ENCODE results near the gene EGFL7.
A peak's percentile ranks its signal among the peaks of the same experiment; 100 is the strongest.
"Not testable (repeated sequence)": the region's sequence is repeated elsewhere in the genome, so short reads cannot be mapped to it uniquely, and the experiment has no call there.

The EGFL7 gene

DNA sequence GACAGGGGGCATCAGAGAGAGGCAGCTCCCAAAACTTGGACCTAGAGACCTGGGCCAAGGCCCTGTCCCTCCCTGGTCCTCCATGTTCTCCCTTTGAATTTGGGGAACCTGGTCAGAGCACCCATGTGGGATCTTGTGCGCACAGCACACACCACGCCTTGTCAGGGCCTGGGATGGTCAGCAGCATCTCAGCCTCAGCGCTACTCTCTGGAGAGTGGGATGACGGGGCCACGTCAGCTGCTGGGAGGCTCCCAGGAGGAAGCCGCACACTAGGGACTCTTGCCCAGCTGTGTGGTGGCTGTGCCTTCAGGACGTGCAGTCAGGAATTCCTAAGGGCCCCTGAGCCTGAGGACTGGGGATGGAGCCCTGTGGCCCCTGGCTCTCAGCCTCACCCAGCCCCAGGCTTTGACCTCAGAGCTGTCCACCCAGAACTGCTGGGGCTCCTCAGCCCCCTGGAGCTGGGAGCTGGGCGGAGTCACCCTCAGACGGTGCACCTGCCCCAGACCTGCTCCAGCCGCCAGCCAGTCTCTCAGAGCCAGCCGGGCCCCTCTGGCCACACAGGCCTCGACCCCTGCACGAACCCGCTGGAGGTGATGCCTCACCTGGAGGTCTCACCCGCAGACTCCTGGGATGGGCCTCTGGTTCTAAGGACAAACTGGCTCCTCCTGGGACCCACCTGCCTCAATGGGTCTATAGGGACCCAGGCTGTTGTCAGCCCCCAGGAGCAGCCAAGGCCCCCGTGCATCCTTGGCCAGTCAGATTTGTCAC, 38.3 kb upstream of the EGFL7 start:
- DNase-seq (ENCODE audit: low read depth), result no peak

DNA sequence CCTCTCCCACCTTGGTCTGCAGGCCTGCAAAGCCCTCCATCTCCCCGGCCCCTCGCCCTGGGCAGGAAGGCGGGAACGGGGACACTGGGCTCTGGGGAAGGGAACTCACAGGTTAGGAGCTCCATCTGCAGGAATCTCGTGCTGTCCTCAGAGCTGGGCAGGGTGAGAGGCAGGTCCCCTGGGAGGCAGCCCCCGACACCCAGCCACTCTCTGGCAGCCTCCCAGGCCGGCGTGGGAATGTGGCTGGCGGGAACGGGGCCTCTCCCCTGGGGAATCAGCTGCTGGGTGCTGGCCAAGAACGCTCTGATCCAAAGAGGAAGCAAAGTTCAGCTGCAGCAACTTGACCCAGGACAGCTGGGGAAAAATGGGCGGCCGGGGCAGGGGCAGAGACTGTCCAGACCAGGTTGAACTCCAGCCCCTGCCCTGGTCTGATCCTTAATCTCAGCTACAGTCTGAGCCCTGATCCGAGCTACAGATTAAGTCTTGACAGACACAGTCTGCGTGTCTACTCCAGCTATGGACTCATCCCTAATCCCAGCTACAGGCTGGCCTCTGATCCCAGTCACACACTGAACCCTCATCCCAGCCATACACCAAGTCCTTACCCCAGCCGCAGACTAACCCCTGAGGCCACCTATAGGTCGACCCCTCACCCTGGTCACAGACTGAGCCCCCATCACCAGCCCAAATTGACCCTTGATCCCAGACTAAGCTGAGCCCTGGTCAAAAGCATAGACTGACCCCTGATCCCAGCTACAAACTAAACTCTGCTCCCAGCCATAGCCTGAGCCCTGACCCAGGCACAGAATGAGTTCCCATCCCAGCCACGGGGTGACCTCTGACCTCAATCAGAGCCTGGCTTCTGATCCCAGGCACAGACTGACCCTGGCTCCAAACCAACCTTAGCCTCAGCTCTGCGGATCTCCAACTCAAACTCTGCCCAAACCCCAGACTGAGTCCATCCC, 37.3 kb upstream of the EGFL7 start:
- peak; percentile 64 for DNase-seq (ENCODE audit: low read depth)

DNA sequence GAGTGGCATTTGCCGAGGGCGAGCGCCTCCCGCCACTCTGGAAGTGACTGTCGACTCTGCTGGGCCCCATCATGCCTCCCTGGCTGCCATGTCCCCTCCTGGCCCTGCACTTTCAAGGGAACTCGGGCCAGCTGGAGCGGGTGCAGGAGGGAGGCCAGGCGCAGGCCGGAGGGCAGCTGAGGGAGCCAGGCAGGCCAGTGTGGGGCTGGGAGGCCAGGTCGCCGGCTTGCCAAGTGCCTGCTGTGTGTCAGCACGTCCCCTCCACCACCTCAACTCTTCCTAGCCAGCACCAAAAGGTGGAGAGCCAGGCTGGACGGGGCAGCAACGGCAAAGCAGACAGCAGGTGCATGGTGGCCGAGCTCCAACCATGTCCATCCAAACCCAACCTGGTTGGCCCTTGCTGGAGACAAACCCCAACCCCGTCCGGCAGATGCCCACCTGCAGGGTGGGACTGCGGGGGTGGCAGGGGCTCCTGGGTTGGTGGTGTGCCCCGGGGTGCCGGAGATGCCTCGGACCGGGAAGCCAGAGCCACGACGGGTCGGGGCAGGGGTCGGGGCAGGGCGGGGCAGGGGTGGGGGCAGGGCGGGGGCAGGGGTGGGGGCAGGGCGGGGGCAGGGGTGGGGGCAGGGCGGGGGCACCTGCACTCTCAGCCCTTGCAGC, 36.5 kb upstream of the EGFL7 start:
- no peak for DNase-seq (ENCODE audit: low read depth)

DNA sequence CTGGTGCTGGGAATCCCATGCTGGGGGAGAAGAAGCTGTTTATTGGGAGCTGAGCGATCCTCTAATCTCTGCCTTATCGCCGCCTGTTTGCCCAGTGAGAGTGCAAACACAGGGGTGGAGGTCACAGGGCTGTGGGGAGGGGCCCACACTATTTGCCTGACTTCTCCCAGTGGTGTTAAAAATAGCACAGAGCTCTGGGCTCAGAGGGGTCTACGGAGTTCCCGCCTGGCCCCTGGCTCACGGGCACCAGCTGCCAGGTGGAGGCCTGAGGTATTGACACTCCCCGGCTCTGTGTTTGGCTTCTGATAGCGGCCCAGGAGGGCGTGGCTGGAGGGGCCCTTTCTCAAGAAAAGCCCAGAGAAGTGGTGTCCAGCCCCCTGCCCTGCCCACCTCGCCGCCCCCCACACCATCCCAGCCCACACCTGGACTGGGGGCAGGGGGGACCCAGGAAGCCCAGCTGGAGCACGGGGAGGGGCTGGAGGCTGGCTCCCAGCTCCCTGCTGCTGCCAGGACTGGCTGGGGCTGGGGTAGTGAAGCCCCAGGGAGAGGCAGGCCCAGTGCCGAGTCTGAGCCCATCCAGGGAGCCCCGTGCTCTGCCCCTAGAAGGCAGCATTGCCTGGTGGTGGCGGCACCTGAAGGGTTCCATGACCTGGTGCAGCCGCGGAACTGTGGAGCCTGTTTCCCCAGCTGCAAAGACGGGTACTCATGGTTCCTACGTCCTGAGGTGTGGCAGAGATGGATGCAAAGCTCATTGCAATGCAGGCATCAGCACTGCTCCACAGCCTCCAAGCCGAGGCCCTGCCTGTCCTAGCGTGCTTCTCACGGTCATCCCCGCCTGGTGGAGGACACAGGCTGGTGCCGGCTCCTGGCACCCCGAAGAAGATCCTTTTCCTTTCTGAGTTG, 35.7 kb upstream of the EGFL7 start:
- no peak for DNase-seq (ENCODE audit: low read depth)

DNA sequence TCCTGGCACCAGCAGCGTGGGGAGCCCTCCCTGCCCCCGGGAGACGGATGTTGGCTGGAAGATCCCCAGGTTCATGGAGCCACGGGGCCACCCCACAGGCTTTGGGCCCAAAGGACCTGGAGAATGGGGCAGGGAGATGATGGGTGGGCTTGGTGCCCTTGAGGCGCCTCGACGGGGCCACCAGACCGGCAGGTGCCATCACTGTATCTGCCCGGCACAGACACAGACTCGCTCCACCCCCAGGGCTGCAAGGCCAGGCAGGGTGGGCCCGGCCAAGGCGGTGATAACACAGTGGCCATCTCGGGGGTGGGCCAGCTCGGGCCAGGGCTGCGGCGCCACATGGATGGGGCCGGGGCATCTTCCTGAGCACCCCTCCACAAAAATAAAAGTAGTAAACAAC, 35.0 kb upstream of the EGFL7 start:
- DNase-seq (ENCODE audit: low read depth), result no peak

DNA sequence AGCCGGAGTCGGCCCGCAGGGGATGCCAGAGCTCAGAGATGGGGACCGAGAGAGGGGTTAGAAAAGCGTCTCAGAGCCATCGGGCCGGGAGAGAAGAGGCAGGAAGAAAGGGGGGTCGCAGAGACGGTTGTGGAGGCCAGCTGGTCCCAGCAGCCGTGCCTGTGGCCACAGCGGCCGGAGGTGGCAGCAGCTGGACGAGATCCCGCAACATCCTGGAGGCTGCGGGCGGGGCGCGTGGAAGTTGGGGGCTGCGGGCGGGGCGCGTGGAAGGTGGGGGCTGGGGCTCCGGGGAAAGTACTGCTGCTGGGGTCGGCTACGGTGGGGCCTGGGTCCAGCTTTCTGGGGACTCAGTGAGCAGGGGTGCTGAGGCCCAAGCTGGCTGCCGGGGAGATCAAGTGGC, 34.4 kb upstream of the EGFL7 start:
- no peak for DNase-seq (ENCODE audit: low read depth)

DNA sequence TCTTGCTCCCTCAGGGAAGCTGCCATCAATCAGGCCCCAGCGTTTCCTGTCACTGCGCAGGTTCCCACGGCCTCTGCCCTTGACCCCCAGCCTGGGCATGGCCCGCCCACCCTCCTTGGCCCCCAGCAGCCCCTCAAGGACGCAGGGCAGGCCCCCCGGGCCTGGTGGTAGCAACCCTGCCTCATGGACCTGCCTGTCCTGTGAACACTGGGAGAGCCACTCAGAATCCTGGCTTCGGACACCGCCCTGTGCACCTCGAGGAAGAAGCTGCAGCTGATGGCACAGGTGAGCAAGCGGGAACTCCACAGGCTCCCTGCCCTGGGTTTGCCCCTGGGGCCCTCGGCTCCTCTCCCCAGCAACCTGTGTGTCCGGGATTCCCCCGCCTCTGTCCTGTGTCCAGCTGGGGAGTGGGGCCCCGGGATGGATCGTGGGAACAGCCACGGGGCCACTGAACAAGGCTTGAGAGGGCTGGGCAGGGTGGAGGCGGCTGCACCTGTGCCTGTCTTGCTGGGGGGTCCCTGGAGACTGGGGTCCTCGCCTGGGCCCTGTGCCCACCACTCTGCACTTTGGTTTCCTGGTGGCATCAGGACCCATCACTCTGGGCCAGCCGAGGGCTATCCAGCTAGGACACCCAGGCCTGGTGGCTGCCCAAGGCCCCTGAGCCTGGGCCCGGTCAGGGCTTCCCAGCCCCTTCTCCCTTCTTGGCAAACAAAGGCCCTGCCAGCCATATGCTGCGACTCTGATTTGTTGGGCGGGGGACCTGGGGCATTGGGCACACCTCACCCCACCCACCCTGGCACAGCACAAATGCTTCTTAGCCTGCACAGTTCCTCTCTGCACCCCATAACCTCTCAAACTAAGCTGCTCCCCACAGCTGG, 33.5 kb upstream of the EGFL7 start:
- no peak for DNase-seq (ENCODE audit: low read depth)

DNA sequence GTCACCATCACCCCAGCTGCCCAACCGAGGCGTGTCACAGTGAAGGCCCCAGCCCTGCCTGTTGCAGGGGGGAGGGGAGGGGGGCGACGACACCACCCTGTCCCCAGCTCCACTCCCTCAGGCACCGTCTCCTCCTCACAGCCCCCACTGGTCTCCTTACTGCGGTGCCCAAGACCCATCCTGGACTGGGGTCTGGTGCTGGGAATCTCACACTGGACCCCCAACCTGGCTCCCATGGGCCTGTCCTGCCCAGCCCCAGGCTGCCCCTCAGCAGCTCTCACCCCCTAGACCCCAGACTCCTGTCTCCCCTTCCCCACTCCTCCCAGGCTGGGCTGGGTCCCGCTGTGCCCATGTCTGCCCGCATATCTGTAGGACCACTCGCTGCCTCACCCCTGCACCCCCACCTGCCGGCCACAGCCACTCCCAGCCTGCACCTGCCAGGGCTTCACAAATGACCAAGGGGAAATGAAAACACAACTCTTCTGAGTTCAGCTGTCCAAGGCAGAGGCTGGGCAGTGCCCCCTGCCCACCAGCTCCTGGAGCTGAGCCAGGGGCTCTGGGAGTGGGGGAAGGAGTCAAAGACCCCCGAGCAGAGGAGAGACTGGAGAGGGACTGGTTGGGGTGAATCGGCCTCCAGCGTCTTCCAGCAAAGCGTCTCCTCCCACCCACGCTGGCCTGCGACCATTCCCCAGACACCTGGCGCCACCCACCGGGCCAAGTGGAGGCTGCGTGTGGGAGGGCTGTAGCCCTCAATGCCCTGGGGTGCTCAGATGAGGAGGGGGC, 32.6 kb upstream of the EGFL7 start:
- peak; percentile 56 for DNase-seq (ENCODE audit: low read depth)

DNA sequence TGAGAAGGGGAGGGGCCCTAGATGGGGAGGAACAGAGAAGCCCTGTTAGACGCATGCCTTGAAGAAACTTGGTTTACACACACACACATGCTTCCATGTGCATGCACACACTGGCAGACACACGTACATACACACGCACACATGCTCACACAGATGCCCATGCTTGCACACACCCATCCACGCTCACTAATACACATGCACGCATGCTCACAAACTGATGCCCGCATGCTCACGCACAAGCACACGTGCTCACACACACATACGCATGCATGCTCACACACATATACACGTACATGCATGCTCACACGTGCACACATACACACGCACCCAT, 32.1 kb upstream of the EGFL7 start:
- DNase-seq (ENCODE audit: low read depth), result no peak

DNA sequence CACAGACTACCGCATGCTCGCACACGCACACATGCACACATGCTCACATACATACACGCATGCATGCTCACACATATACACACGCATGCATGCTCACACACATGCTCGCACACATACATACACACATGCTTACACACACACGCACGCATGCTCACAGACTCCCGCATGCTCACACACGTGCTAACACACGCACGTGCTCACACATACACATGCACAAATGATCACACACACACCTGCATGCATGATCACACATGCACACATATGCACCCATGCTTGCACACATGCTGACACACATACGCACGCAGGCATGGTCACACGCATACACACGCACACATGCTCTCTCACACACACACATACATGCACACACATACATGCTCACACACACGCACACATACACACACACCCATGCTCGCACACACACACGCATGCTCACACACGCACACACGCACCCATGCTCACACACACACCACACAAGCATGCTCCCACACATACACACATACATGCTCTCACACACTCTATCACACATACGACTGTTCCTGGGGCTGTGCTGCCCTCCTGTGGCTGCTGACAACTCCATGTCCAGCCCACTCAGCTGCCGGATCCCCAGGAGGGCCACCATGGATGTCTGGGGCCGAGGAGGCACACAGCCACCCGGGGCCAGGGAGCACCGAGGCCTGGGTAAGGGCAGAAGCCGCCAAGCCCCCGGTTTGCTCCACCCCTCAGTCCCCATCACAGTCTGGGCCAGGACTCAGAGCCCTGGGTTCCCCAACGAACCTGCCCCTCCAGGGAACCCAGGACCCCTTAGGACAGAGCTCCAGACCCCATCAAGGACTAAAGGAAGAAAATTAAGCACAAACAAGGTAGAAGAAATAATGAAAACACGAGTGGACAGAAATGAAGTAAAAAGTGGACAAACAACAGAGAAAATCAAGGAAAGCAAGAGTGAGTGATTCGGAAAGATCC, 31.4 kb upstream of the EGFL7 start:
- peak; percentile 82 for DNase-seq (ENCODE audit: low read depth)

DNA sequence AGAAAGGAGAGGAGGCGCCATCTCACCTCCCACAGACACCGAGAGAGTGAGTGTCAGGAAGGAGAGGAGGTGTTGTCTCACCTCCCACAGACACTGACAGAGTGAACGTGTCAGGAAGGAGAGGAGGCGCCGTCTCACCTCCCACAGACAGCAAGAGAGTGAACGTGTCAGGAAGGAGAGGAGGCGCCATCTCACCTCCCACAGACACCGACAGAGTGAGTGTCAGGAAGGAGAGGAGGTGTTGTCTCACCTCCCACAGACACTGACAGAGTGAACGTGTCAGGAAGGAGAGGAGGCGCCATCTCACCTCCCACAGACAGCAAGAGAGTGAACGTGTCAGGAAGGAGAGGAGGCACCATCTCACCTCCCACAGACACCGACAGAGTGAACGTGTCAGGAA, 30.6 kb upstream of the EGFL7 start:
- not testable (repeated sequence) for DNase-seq (ENCODE audit: low read depth)

DNA sequence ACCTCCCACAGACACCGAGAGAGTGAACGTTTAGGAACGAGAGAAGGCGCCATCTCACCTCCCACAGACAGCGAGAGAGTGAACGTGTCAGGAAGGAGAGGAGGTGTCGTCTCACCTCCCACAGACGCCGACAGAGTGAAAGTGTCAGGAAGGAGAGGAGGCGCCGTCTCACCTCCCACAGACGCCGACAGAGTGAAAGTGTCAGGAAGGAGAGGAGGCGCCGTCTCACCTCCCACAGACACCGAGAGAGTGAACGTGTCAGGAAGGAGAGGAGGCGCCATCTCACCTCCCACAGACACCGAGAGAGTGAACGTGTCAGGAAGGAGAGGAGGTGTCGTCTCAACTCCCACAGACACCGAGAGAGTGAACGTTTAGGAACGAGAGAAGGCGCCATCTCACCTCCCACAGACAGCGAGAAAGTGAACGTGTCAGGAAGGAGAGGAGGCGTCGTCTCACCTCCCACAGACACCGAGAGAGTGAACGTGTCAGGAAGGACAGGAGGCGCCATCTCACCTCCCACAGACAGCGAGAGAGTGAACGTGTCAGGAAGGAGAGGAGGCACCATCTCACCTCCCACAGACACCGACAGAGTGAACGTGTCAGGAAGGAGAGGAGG, 30.1 kb upstream of the EGFL7 start:
- DNase-seq (ENCODE audit: low read depth), result not testable (repeated sequence)

DNA sequence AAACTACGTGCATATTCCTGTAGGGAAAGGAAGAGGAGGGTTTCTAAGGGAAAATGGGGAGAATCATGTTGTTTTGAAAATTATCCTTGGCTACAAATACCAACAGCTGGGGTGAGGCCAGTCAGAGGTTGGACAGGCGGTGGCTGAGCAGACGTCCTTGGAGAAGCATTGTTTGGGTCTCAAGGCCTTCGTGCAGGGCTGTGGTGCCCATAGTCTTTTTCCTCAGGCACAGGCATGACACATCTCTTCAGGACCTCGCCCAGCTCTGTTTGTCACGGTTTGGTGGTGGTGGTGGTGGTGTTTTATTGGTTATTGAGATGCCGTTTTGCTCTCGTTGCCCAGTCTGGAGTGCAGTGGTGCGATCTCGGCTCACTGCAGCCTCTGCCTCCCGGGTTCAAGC, 27.8 kb upstream of the EGFL7 start:
- DNase-seq (ENCODE audit: low read depth), result peak; percentile 71

DNA sequence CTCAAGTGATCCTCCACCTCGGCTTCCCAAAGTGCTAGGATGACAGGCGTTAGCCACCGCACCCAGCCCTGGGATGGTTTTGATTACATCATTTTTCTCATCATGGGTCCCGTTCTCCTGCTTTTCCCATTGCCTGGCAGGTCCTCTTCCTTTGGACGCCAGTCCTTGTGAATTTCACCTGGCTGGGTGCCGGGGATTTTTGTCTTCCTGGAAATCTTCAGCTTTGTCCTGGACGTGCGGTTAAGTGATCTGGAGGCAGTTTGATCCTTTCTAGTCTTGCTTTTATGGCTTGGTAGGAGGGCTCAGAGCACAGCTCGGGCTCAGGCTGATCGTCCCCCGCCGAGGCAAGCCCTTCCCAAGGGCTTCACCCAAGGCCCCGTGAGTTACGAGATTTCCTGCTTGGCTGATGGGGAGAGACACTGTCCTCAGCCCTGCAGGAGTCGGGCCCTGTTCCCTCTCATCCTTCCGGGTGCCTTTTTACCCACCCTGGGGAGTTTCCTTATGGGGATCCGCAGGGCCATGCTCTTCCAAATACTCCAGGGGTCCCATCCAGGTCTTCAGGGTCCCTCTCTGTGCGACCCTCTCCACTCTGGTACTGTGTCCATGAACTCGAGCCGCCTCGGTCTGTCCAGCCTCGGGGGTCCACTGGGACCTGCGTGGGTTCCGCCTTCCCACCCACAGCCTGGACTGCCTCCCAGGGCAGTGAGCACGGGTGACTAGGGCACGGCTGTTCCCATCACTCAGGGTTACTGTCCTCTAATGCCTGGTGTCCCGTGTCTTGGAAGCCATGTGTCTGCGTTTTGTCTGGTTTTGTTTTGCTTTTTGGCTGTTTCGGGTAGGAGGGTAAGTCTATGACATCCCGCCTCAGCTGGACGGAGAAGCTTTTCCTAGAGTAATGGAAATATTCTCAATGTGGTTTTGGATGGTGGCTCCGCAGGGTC, 22.3 kb upstream of the EGFL7 start:
- no peak for DNase-seq (ENCODE audit: low read depth)

DNA sequence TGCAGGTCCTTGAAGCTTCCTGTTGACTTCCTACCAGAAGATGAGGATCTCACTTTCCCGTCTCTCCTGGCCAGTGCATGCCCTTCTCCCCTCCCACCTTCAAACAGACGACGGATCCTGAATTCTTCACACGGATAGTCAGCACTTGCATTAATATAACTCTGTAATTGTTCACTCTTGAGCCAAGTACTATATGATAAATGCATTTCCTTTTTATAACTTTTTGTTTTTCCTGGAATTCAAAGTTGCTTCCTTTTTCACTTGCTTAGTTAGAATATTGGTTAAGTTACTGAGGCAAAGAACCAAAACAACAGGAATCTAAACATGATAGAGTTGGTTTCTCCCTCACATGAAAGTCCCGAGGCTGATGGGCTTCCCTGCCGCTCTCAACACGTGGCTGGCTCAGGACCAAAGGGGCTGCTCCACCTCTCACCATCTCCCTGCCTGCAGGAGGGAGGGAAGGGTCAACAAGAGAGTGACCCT, 20.2 kb upstream of the EGFL7 start:
- no peak for DNase-seq (ENCODE audit: low read depth)

DNA sequence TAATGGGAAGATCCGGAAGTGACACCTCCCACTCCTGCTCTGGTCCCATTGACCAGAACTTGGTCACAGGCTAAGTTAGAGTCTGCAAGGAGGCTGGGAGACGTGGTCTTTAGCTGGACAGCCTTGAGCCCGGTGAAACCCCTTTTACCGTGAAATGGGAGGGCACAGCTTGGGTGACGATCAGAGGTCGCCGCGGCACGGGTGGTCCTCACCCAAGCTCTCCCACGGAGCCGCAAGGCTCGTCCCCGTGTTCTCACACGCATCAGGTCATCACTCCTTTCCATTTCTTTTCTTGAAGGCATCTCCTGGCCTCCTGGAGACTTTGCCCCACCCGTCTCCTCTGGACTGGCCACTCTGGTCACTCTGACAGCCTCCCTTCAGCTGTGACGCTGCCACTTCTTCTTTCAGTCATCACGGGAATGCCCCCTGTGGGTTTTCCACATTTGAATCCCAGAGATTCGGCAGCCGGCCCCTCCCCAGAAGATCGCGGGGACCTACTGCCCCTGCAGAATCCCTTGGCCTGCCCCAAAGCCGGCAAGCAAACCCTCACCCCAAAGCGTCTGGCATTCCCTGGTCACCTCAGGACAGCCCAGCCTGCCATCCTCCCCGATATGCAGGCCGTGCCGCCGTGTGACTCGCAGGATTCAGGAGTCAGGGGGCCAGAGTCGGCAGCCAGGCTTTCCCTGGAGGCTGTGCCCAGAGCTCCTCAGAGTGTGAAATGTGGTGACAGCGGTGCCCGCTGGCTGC, 18.9 kb upstream of the EGFL7 start:
- no peak for DNase-seq (ENCODE audit: low read depth)

DNA sequence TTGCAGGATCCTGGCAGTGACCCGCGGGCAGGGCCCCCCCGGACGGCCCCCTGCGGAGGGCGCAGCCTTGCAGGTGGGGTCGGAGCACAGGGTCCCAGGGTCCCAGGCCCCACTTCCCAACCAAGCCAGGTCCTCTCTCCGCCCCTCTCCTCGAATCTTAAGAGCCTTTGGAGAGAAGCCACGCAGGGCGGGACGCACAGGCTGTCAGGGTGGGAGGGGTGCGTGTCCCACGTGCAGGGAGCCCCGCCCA, 18.4 kb upstream of the EGFL7 start:
- DNase-seq (ENCODE audit: low read depth), result peak; percentile 69

All from ELR (cell line).